HepG2 (cell line): Measurements from ENCODE around the gene LGALS13. TPM values are rescaled to one million over a fixed set of nuclear protein-coding genes. Genes with fewer than 3 reads are reported as not detected.

Experiments used
- ATAC-seq: fragments of 200-7000 bp; cut with Tn5 transposase; 3 replicates; pipeline ENCODE4 v1.9.1; 2020; ENCODE audit warnings: mild to moderate bottlenecking, moderate library complexity
- BruUV-seq: library from RNA; stranded (reverse); fragments of 400-500 nt; replicated peaks from 2 replicates; lab custom pipeline; 2021; lab: Mats Ljungman, UMichigan
- CTCF ChIA-PET: fragments of 300-600 bp; formaldehyde crosslinking; extraction: SDS; loops from one replicate; lab custom pipeline; 2021; ENCODE audit warnings: low total read pairs, inconsistent platforms, low intra/inter-chr PET ratio; lab: Yijun Ruan, JAX
- POLR2A ChIA-PET: fragments of 350-600 bp; sonication (Branson Sonifier 250); formaldehyde crosslinking; loops from one replicate; lab custom pipeline; 2020; ENCODE audit warnings: antibody characterized with exemption, inconsistent platforms; lab: Yijun Ruan, JAX
- DNase-seq: peaks from one replicate; pipeline ENCODE4 v3.0.0-alpha.2; 2015; ENCODE audit warnings: low spot score
- FAIRE-seq: peaks from 3 replicates; lab custom pipeline; 2011; peaks lifted over from hg19 to GRCh38; lab: Jason Lieb, UNC
- H2AFZ ChIP-seq: one replicate; pipeline ENCODE4 v1.6.1; 2011; ENCODE audit warnings: low read length, inconsistent platforms
- H3K27ac ChIP-seq: fragments of 300-600 bp; 3 replicates; pipeline ENCODE4 v1.8.0; 2011; ENCODE audit warnings: mixed run types, mild to moderate bottlenecking, mixed read lengths, low read length, inconsistent platforms; ENCODE audit not compliant: insufficient read depth; ENCODE audit errors: extremely low read length
- H3K27me3 ChIP-seq, 2 experiments: fragments of 200-600 bp in 1 of 2; 2 replicates in 1 of 2; 3 replicates in 1 of 2; pipeline versions ENCODE4 v1.6.0 to v1.8.0; 2011; ENCODE audit warnings: low read length in 2 of 2, mild to moderate bottlenecking in 2 of 2, moderate library complexity in 2 of 2, inconsistent platforms in 1 of 2; ENCODE audit not compliant: insufficient read depth in 2 of 2, control insufficient read depth in 1 of 2
- H3K36me3 ChIP-seq, 2 experiments: fragments of 200-600 bp in 1 of 2; replicated peaks in 1 of 2; 2 replicates in 1 of 2; 3 replicates in 1 of 2; pipeline versions ENCODE4 v1.5.1 to v1.8.0; 2011; ENCODE audit warnings: low read length in 2 of 2, inconsistent platforms in 1 of 2; ENCODE audit not compliant: insufficient read depth in 2 of 2, control insufficient read depth in 1 of 2
- H3K4me1 ChIP-seq: 2 replicates; pipeline ENCODE4 v1.5.1; 2012; ENCODE audit warnings: low read length, inconsistent platforms; ENCODE audit not compliant: insufficient read depth
- H3K4me2 ChIP-seq: 2 replicates; pipeline ENCODE4 v1.6.0; 2011; ENCODE audit warnings: low read depth, low read length, inconsistent platforms
- H3K4me3 ChIP-seq, 3 experiments: fragments of 200-600 bp in 1 of 3; sonication (generic), shearing (Covaris generic) in 1 of 3; replicated peaks in 1 of 3; 2 replicates each; pipeline ENCODE4 v1.5.1; 2011 to 2016; ENCODE audit warnings: low read length in 3 of 3, inconsistent platforms in 2 of 3, low read depth in 2 of 3, mild to moderate bottlenecking in 2 of 3, control low read depth in 1 of 3, mixed read lengths in 1 of 3; ENCODE audit not compliant: insufficient read depth in 1 of 3
- H3K79me2 ChIP-seq: one replicate; pipeline ENCODE4 v1.6.1; 2011; ENCODE audit warnings: low read length, inconsistent platforms; ENCODE audit not compliant: insufficient read depth
- H3K9ac ChIP-seq: 2 replicates; pipeline ENCODE4 v1.6.0; 2011; ENCODE audit warnings: mild to moderate bottlenecking, low read depth, low read length, inconsistent platforms; ENCODE audit not compliant: insufficient read depth
- H3K9me3 ChIP-seq: 2 replicates; pipeline ENCODE4 v1.5.1; 2012; ENCODE audit warnings: mild to moderate bottlenecking, low read length
- H4K20me1 ChIP-seq: 2 replicates; pipeline ENCODE4 v1.6.0; 2011; ENCODE audit warnings: inconsistent platforms, mild to moderate bottlenecking, low read length, moderate library complexity; ENCODE audit not compliant: insufficient read depth
- JDP2 ChIP-seq: sonication (generic); formaldehyde crosslinking; IDR thresholded peaks from 2 replicates; pipeline ENCODE4 v1.8.1; 2022; ENCODE audit warnings: missing genetic modification reagents, borderline replicate concordance
- NR2F2 ChIP-seq: IDR thresholded peaks from 2 replicates; pipeline ENCODE4 v1.6.1; 2012; ENCODE audit warnings: low read depth, inconsistent platforms, borderline replicate concordance
- RAD51 ChIP-seq: fragments of 450-650 bp; IDR thresholded peaks from 2 replicates; pipeline ENCODE4 v1.6.1; 2016; ENCODE audit warnings: borderline replicate concordance
- U2AF1 ChIP-seq: fragments of 200-400 bp; formaldehyde crosslinking; optimal IDR thresholded peaks from 2 replicates; pipeline ENCODE3; 2017; ENCODE audit warnings: mild to moderate bottlenecking, low read depth, low read length
- XBP1 ChIP-seq: sonication (generic); formaldehyde crosslinking; IDR thresholded peaks from 2 replicates; pipeline ENCODE4 v1.5.0; 2020; ENCODE audit warnings: missing genetic modification reagents
- ZBTB3 ChIP-seq: sonication (generic); formaldehyde crosslinking; IDR thresholded peaks from 2 replicates; pipeline ENCODE4 v1.4.0; 2020; ENCODE audit warnings: low read depth, mild to moderate bottlenecking, moderate library complexity, missing genetic modification reagents, borderline replicate concordance
- WGBS: methylation state at CpG from one replicate; pipeline ENCODE4 v1.1.6; 2017; ENCODE audit warnings: low lambda C conversion rate; 5-methylcytosine and 5-hydroxymethylcytosine counted together
- in situ Hi-C: cut with HindIII; loops from 2 replicates; pipeline ENCODE4 v1.10.0; 2017; ENCODE audit warnings: low pct_unique_long_range_greater_than_20kb; ENCODE audit not compliant: extremely low pct_ligation_motif_present
- intact Hi-C: fragments of 100-400 bp; cut with micrococcal nuclease; formaldehyde crosslinking; loops from one replicate; pipeline ENCODE4 v1.10.0; 2022; ENCODE audit not compliant: unreplicated experiment
- polyA plus RNA-seq, 8 experiments: library from polyadenylated mRNA; depleted of rRNA in 3 of 8; stranded (reverse) in 7 of 8; unstranded in 1 of 8; fragments of >200 nt; fragmentation: Illumina TruSeq in 4 of 8; extraction: Trizol in 4 of 8; gene quantifications; 2 replicates each; pipeline versions ENCODE4 v1.2.1 to v1.2.3, GENCODE V29; 2011 to 2016; ENCODE audit warnings: low read depth in 4 of 8, missing spikeins in 1 of 8, mixed read lengths in 1 of 8; ENCODE audit not compliant: insufficient read depth in 1 of 8
- total RNA-seq, 5 experiments: library from RNA; depleted of rRNA; stranded (reverse); fragments of >200 nt; fragmentation: Illumina TruSeq; extraction: Trizol; gene quantifications; 2 replicates each; pipeline ENCODE4 v1.2.3, GENCODE V29; 2016; ENCODE audit warnings: low read depth in 1 of 5
- TF ChIP-seq, protein P1 (sequence below): sonication (generic); formaldehyde crosslinking; conservative IDR thresholded peaks from 2 replicates; pipeline ENCODE4 v1.8.0; 2022; ENCODE audit warnings: mild to moderate bottlenecking, moderate library complexity, missing genetic modification reagents

The LGALS13 gene
- total and polyA plus RNA-seq, 2 of the 13 experiments (the other 11 are each of a cell fraction or from before 2014, with no cell fraction given), result not detected

DNA sequence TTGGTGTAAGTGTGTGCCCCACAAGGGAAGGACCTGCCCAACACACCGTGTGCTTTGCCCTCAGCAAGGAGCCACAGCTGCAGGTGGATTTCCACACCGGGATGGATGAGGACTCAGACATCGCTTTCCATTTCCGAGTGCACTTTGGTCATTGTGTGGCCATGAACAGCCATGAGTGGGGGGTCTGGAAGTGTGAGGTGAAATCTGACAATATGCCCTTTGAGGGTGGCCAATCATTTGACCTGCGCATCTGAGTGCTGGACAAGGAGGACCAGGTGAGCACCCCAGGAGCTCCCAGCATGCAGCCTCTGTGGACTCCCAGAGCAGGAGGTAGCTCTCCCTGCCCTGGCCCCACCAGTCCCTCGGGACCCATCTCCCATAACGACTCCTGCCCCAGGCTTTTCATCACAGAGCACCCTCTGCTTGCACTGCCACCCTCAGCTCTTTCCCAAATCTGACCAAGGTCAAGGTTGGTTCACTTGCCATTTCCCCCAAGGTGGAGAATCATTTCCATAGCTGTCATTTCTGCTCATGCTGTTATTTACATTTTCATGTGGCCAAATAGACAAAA, 49.2 kb upstream of the LGALS13 start (continued):
- no peak for TF ChIP-seq JDP2 (CRISPR knock-in tag)
- no peak for TF ChIP-seq NR2F2
- TF ChIP-seq ZBTB3 (CRISPR knock-in tag), result no peak
- TF ChIP-seq U2AF1, result no peak

DNA sequence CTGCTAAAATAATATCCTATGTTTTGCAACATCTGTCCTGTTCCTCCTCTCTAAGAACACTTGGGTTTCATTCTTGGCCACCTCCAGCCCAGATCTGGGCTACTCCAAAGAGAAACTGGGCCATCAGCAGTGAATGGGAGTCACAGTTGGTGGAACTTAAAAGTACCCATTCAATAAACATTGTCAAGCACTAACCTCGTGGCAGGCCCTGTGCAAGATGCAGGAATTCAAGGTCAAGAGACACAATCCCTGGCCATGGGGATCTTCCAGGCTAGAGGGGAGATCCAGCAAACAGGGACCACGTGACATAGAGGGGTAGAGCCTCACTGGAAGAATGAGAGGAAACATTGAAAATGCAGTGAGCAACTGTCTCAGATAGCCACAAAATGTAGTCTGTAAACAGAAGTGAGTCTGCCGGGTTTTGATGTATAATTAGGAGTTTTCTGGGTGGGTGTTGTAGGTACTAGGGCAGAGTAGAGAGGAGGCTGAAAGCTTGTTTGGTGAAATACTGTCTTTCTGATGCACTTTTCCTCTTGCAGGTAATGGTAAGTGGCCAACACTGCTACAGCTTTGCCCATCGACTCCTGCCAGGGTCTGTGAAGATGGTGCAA, 47.5 kb upstream of the LGALS13 start:
- DNase-seq, result no peak
- Histone ChIP-seq H3K4me2 (no peak overlapping the region), H3K9me3 (no peaks in the 10 kb centered on the region), H3K27me3 (no peaks in the 10 kb centered on the region; a peak in 1 of 5 replicates), H3K4me1 (peaks cover 26% of the 10 kb centered on the region), H3K4me3 (no peak overlapping the region)
- WGBS, result 0% methylated on average over 4 of the region's 4 CpGs
- TF ChIP-seq RAD51, result peak; percentile 42; the same call in 1 of the 2 replicates
- TF ChIP-seq XBP1 (CRISPR knock-in tag), result no peak
- TF ChIP-seq, protein P1, sequence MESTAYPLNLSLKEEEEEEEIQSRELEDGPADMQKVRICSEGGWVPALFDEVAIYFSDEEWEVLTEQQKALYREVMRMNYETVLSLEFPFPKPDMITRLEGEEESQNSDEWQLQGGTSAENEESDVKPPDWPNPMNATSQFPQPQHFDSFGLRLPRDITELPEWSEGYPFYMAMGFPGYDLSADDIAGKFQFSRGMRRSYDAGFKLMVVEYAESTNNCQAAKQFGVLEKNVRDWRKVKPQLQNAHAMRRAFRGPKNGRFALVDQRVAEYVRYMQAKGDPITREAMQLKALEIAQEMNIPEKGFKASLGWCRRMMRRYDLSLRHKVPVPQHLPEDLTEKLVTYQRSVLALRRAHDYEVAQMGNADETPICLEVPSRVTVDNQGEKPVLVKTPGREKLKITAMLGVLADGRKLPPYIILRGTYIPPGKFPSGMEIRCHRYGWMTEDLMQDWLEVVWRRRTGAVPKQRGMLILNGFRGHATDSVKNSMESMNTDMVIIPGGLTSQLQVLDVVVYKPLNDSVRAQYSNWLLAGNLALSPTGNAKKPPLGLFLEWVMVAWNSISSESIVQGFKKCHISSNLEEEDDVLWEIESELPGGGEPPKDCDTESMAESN (CRISPR knock-in tag), result no peak
- TF ChIP-seq, all 625 proteins: peak for 1
- FAIRE-seq (no peak), ATAC-seq (no peak)
- ChIA-PET POLR2A (no interaction called here), CTCF (no interaction called here)
- intact Hi-C loops (no loop called here), in situ Hi-C loops (loop anchor here (5.0 kb wide), 1 partner anchor 117 kb away; no protein-coding TSS in a partner anchor)
- Histone ChIP-seq H4K20me1 (no peaks in the 10 kb centered on the region), H3K27ac (no peak overlapping the region), H3K36me3 (no peaks in the 10 kb centered on the region), H3K9ac (no peak overlapping the region), H2AFZ (no peak overlapping the region), H3K79me2 (no peaks in the 10 kb centered on the region)
- BruUV-seq, result no TSS peak
